Left ventricle myocardium superior (tissue), 1 donor: Measurements from ENCODE around the gene UBALD2. TPM values are rescaled to one million over a fixed set of nuclear protein-coding genes. Genes with fewer than 3 reads are reported as not detected.

Experiments
- ATAC-seq: fragments of 200-7000 bp; cut with Tn5 transposase; one replicate; pipeline ENCODE4 v1.9.1; 2020; ENCODE audit warnings: mild to moderate bottlenecking, moderate library complexity
- DNase-seq: peaks from one replicate; pipeline ENCODE4 v3.0.0-alpha.2; 2020
- intact Hi-C: fragments of 100-400 bp; cut with micrococcal nuclease; formaldehyde crosslinking; loops from one replicate; pipeline ENCODE4 v1.11.0; 2022
- total RNA-seq: library from RNA; stranded (reverse); fragmentation: NEBNext Ultra II Directional; extraction: Animal tissue kit (Norgen Biotek cat#: 25700); gene quantifications from one replicate; pipeline ENCODE4 v1.2.1, GENCODE V29; 2021
- donor health status: DM: no; HTN: yes; CAD: no; lungs with severe emphysema.

The UBALD2 gene
- total RNA-seq, 1 donor from 2014 or later: 35.4 TPM

DNA sequence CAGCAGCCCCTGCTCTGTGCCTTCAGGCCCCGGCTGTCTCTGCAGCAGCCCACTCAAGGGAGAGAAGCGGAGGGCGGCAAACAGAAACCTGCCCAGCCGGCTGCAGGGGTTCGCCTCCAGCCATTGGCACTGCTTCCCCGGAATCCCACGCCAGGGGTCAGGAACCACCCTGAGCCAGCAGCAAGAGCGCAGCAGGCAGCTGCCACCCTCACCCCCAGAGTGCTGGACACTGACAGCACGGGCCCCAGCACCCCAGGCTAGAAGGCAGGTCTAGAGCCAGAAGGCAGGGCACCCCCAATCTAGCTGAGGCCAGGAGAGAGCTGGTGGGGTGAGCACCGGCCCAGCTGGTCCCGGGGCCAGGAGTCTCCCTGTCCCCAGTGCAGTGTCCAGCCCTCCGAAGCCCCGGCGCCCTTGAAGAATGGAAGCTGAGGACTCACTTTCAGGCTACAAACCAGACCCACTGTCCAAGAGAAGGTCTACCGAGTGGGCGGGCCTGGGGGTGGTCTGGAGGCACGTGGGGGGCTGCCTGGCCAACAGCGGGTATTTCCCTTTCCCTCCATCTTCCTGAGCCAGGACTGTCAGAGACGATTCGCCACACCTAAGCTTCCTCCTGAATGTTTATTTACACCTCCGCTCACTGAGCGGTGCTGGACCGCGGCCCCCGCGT, 8.4 kb downstream of the UBALD2 start:
- ATAC-seq: no peak
- intact Hi-C loops: no loop called here

DNA sequence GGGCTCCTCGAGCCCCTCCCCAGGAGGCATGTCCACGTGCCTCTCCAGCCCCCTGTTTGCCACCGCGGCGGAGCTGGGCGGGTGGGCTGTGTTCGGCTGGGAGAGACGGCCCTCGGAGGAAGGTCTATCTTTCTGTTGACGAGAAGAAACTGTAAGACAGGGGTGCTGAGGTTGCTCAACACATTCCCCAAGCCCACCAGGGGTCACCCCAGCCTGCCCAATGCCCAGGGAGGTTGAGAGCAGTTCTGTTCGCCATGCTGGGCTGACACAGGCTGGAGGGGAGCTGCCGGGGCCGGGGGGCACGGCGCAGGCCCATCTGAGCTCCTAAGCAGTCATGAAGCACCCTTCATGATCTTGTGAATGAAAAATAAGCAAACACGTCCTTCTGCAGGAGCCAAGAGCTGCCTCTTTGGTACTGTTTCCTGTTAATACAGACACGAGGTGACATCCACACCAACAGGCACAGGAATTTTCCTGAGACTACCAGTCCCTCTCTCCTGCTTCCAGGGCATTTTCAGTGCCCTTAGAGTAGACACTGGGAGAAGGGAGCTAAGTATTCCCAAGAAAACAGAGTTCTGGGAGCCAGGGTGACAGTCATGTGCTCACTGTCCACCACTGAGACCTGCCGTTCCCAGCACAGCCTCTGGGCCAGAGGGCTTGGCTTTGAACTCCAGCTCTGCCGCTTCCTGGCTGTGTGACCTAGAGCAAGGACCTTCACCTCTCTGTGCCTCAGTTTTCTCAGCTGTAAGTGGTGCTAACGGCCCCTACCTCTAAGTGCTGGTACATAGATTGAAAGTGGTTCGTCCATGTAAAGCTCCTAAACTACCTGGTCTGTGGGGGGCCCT, 9.2 kb downstream of the UBALD2 start:
- ATAC-seq (no peak), DNase-seq (no peak)
- intact Hi-C loops: no loop called here

More for the DNA sequence above, 8.4 kb downstream of the UBALD2 start:
- no peak for DNase-seq

DNA sequence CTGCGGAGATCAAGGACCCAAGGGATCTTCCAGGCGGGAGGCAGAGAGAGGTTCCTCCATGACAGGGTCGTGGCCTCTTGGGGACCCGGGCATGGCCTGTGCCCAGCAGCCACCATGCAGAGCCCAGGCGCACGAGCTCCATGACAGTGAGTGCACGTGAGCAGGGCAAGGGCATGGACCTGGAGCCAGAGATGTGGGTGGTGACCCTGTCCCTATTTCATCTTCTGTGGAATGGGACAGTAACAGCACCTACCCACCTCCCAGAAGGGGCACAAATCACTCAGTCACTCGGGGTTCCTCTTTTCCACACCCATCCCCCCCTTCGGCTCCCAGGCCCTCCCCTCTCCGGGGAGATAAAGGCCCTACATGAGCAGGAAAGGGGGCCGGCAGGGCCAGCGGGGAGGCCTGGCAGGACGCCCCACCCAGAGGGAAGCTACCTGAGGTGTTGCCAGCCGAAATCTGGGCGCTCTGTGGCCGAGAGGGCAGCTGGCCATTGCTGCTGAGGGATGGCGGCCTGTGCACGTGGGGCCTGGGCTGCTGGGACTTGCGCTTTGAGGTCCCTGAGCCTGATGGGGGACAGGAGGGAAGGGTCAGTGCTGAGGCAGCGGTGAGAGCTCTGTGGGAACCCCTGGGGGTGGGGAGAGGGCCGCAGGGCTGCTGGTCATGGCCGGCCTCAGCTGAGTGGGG, 10.4 kb downstream of the UBALD2 start:
- no peak for DNase-seq
- intact Hi-C loops: no loop called here
- no peak for ATAC-seq

DNA sequence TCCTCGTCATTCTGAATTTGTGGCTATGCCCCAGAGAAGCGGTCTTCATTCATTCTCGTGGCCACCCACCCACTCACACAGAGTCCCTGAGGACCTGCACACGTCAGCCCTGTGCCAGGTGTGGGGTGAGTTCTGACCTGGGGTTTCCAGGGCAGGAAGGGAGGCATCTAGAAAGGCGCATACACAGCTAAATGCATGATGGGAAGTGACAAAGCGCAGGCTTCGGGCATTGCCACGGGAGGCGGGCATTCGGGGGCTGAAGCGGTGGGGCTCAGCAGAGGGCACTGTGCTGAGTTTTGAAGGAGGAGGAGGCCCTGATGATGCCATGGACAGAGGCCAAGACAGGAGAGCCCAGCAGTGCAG, 10.9 kb downstream of the UBALD2 start:
- intact Hi-C loops: no loop called here
- no peak for ATAC-seq

DNA sequence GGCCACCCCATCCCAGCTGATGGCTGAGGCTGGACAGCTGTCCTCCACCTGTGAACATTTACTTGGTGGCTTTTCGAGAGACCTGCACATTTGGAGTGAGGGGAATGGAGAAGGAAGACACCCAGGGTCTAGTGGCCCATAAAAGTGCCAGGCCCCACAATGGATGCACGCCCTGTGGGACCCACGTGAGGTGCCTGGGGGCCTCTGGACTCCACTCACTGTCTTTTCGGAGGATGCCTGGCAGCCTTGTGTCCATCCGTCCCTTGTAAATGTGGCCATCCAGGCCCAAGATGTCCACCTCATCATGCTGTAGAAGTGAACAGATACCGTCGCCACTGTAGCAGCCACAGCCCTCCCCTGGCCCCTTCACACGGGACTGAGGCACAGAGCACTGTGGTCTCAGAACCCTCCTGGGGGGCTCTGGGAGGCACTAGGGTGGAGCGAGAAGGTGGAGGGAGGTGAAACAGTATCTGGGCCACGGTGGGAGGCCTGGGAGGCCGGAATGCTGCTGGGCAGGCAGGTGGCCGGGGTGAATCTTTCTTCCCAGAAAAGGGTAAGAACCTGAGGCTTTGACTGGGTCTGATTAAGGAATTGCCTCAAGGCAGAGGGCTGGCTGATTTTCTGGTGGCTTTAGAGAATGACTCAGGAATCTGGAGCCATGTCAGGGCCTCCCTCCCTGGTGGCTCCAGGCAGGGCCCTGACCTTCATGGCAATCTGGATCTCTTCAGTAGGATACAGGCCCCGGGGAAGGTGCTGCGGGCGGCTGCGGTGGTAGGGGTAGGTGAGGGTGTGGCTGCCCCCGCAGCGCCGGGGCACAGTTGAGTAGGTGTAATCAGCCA, 11.5 kb downstream of the UBALD2 start:
- DNase-seq (no peak), ATAC-seq (no peak)
- intact Hi-C loops: no loop called here

More for the DNA sequence above, 10.9 kb downstream of the UBALD2 start:
- DNase-seq: no peak

DNA sequence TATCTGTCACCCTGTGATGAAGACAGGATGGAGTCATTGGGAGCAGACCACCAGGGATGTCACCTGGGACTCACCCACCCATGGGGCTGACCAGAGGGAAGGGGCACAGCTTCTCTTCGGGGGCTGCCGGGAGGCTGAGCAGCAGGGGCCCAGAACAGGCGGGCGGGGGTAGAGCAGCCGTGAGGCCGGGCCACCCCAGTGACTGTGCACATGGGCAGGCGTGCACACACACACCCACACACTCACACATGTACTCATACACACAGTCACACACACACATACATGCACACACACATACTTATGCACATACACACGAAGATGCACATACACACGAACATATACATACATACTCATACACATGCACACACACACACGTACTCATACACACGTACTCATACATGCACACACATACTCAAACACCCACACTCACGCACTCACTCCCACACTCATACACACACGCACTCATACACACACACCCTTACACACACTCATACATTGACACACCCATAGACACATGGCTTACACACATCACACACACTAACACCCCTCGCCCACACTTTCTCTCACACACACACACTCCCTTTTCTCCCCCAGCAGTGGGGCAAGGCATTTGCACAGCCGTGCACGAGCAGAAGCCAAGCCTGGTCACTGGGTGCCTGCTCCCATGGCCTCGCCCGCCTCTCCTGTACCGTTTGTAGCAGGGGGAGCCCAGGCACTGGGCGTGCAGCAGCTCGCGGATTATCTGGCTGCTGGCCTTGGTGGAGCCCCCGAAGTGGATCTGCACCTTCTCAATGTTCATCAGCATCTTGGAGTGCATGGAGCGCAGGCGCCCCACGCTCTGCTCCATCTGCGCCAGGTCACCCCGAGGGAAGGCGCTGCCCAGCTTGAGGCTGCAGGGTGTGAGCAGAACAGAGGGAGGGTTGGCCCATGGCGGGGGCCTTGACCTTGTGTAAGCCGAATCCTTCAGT, 12.4 kb downstream of the UBALD2 start:
- DNase-seq: no peak
- ATAC-seq: no peak
- intact Hi-C loops: no loop called here

DNA sequence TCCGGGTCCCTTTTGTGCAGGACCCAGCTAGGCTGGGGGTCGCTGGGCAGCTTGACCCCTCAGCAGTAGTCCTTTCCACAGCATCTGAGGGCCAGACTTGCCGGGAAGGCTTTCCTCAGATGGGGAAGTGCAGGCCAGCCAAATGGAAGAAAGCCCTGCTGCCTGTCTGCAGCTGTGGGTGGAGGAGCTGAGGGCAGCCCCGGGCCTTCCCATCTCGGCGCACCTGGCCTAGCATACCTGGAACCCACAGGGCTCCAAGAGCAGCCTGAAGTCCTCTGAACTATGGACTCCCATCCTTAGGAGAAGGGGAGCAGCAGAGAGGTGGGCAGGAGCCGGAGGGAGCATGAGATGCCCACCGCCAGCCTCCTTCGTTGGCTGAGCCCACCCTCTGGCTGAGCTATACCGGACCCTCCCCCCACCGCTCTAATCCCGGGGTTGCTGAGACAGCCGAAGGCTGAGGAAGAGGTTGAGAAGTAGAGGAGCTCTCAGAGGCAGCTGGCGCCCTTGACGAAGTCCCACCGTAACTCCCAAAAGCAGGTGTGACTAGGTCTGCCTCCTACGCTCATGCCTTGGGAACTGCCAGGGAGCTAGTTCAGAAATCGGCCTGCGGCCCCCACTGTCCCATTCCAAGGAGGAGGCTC, 13.2 kb downstream of the UBALD2 start:
- ATAC-seq: no peak

DNA sequence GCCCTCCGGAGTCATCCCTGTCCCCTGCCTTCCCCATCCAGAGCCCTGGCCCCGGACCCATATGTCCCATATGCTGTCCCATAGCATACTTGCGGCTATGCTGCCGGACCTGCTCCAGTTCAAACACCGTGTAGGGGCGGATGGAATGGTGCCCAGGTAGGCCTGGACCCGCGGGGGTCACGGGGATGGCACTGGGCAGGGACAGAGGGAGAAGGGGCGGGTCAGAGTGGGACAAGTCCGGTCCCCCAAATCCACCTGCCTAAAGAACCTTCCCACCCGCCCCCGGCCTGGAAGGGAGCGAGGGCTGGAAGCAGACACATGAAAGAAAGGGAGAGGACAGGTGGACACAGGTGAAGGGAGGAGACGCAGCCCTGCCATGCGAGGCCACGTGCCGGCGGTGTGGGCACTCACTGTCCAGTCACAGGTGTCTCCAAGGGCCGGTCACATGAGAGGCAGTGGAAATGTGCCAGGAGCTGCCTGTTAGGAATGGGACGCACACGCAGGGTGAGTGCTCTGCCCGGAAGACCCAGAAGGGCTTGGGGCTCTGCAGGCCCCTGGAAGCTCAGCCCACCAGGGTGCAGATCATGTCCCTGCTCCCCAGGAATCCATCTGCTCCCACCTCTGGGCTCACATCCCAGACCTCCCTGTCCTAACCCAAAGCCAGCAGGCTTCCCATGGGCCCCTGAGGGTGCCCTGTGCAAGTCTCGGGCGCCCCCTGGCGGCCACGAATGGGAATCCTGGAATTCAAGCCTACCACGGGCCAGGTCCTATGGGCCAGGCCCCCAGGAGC, 14.0 kb downstream of the UBALD2 start:
- intact Hi-C loops: no loop called here
- DNase-seq (peak; percentile 94), ATAC-seq (peak; percentile 88)

More for the DNA sequence above, 13.2 kb downstream of the UBALD2 start:
- intact Hi-C loops: no loop called here
- no peak for DNase-seq

DNA sequence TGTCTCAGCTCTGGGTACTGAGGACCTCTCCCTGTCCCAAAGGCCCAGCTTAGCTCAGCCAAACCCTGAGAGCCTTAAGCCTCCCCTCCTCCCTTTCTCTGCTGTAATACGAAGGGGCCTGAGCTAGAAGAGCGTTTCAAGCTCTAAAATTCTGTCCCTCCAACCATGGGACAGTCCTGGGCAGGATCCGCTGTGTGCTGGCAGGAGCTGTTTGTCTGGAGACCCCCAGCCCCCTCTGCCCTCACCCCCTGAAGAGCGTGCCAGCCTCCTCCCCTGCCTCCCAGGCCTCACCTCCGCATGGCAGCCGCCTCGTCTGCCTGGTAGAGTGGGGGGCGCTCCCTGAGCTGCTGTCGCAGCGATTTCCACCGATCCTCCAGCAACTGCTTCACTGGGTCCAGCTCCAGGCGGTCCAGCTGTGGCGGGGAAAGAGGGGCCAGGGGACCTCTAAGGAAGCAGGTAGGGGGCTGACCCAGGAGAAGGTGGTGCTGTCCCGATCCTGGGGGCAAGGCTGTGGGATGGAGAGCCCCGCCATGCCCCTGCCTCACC, 14.7 kb downstream of the UBALD2 start:
- DNase-seq: no peak
- intact Hi-C loops: no loop called here
- ATAC-seq: no peak

DNA sequence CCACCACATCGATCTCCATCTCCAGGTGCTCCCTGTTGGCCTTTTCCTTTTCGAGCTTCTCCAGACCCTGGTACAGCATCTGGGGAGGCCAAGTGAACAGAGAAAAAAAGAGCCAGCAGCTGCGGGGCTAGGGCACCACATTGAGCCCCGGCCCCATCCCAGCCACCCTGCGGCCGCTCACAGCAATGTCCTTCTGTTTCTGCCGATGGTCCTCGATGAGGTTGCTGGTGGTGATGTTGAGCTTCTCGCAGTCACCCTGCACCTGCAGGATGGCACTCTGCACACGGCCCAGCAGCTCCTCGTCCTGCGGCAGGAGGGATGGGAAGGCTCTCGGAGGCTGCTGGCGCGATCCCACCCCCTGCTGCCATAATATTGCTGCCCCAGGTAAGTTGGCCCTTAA, 15.5 kb downstream of the UBALD2 start:
- DNase-seq (no peak), ATAC-seq (no peak)
- intact Hi-C loops: no loop called here

DNA sequence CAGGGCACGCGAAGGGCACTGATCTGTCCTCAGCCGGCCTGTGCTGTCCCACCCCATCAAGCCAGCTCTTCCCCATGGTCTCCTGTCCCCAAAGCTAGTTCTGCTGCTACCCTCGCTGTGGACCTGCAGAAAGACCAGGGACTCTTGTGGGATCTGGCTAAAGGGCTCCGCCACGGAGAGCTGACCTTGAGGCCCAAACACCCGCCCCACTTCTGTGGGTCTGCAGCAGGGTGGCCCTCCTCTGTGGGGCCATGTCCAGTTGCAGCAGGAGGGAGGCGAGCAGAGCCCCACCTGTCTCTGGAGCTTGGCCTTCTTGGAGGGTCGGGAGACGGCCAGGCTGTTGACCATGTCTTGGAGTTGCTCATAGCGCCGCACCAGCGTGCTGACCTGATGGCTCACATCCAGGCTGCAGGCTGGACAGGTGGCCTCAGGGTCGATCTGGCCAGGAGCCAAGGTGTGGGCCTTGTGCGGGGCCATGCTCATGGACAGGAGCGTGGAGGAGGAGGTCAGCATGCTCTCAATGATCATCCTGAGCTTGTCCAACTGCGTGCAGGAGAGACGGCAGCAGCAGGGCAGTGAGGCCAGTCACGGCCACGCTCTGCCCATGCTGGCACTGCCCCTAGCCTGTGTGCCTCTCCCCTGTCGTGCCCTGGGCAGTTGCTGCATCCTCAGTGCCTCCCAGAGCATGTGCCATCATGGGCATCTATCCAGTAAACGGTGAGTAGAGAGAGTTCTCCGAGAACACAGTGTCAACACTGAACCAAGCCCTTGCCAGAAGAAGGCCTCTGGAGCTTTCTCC, 16.6 kb downstream of the UBALD2 start:
- intact Hi-C loops: no loop called here
- DNase-seq: no peak
- peak; percentile 71 for ATAC-seq

DNA sequence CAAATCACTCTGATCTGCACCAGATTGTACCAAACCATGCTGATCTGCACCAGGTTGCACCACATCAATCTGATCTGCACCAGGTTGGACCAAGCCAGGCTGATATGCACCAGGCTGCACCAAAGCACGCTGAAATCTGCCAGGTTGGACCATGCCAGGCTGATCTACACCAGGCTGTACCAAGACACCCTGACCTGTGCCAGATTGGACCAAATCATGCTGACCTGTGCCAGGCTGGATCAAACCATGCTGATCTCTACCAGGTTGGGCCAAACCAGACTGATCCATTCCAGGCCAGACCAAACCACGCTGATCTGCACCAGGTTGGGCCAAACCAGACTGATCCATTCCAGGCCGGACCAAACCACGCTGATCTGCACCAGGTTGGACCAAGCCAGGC, 27.4 kb downstream of the UBALD2 start:
- intact Hi-C loops: no loop called here
- ATAC-seq (no peak), DNase-seq (peak; percentile 7)

DNA sequence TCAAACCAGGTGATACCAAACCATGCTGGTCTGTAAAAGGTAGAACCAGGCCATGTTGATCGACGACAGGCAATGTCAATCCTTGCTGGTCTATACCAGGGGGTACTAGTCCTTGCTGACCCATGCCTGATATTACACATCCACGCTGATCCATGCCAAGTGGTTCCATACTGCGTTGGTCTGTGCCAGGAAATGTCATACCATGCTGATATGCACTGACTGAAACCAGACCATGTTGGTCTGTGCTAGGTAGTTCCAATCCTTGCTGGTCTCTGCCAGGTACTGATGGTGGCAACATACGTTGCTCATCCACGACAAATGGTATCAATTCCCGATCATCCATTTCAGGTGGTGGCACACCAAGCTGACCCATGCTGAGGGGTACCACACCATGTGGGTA, 28.0 kb downstream of the UBALD2 start:
- intact Hi-C loops: no loop called here
- peak; percentile 15 for DNase-seq
- ATAC-seq: peak; percentile 85

DNA sequence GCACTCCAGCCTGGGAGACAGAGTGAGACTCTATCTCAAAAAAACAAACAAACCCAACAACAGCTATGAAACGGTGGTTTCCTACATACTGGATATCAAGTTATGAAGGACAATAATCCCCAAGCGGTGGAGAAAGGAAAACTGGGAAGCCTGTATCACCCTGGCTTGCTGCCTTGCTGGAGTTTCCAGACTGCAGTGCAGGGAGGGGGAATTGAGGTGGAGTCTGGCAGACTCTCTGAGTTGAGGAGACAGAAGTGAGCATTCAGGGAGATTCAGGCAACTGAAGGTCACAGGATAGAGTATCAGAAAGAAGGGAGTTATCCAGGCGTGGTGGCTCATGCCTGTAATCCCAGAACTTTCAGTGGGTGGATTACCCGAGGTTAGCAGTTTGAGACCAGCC, 31.0 kb downstream of the UBALD2 start:
- ATAC-seq: peak; percentile 72
- intact Hi-C loops: no loop called here
- DNase-seq: no peak

DNA sequence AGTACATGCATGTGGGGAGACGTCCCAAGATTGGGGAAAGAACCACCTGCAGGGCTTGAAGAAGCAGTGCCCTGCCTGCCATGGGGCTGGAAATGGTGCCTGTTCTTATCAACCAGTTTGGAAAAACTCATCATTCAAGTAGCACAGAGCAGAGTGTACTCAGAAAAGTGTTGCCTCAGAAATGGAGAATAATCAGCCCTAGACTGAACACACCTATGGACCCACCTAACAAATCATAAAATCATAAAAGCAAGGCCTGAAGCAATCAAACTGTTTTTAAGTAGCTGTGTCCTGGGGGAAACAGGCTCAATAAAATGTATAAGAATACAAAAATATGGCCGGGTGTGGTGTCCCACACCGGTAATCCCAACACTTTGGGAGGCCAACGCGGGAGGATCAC, 31.7 kb downstream of the UBALD2 start:
- intact Hi-C loops: no loop called here
- no peak for DNase-seq
- no peak for ATAC-seq

DNA sequence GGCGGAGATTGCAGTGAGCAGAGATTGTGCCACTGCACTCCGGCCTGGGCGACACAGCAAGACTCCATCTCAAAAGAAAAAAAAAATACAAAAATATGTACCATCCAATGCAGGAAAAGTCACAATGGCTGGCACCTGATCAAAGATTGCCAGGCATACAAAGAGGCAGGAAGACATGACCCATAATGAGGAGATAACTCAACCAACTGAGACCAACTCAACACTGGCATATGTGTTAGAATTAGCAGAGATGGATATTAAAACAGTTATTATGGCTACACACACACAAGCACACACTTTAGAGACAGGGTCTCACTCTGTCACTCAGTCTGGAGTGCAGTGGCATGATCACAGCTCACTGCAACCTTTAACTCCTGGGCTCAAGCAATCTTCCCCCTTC, 32.3 kb downstream of the UBALD2 start:
- intact Hi-C loops: no loop called here
- DNase-seq (no peak), ATAC-seq (no peak)
